Ishikawa (cell line): ENCODE data around the gene KRT80.

Experiments used
- CEBPB ChIP-seq: IDR thresholded peaks from 2 replicates; pipeline ENCODE4 v1.6.1; 2012
- CREB1 ChIP-seq: IDR thresholded peaks from 2 replicates; pipeline ENCODE4 v1.6.1; 2012; ENCODE audit warnings: low read depth
- EGR1 ChIP-seq: IDR thresholded peaks from 2 replicates; pipeline ENCODE4 v1.6.1; 2012
- EP300 ChIP-seq: IDR thresholded peaks from 2 replicates; pipeline ENCODE4 v1.6.1; 2012; ENCODE audit warnings: borderline replicate concordance
- FOXM1 ChIP-seq: IDR thresholded peaks from 2 replicates; pipeline ENCODE4 v1.6.1; 2012; ENCODE audit warnings: low read depth, borderline replicate concordance
- MAX ChIP-seq: IDR thresholded peaks from 2 replicates; pipeline ENCODE4 v1.6.1; 2012
- NFIC ChIP-seq: IDR thresholded peaks from 2 replicates; pipeline ENCODE4 v1.6.1; 2012
- RAD21 ChIP-seq: IDR thresholded peaks from 2 replicates; pipeline ENCODE4 v1.6.1; 2012; ENCODE audit warnings: low read depth
- REST ChIP-seq: IDR thresholded peaks from 2 replicates; pipeline ENCODE4 v1.6.1; 2012; ENCODE audit warnings: low read depth, mild to moderate bottlenecking
- TAF1 ChIP-seq: IDR thresholded peaks from 2 replicates; pipeline ENCODE4 v1.6.1; 2012; ENCODE audit warnings: low read depth, mild to moderate bottlenecking
- TCF12 ChIP-seq: IDR thresholded peaks from 2 replicates; pipeline ENCODE4 v1.6.1; 2012; ENCODE audit warnings: low read depth
- TEAD4 ChIP-seq: IDR thresholded peaks from 2 replicates; pipeline ENCODE4 v1.6.1; 2012
- USF1 ChIP-seq: IDR thresholded peaks from 2 replicates; pipeline ENCODE4 v1.6.1; 2012
- YY1 ChIP-seq: IDR thresholded peaks from 2 replicates; pipeline ENCODE4 v1.6.1; 2012; ENCODE audit warnings: low read depth
- ZBTB7A ChIP-seq: IDR thresholded peaks from 2 replicates; pipeline ENCODE4 v1.6.1; 2012; ENCODE audit warnings: low read depth

The KRT80 gene

GRCh38 chr12:52230364-52231281 lies 38.8 kb upstream of the KRT80 start:
- 0 out of 2 replicates have a peak, but pooled peaks have one; percentile 17 for TF ChIP-seq CREB1
- no peak for TF ChIP-seq REST
- TF ChIP-seq FOXM1: peak; percentile 88; the same call in 1 of the 2 replicates
- TF ChIP-seq YY1: no peak
- no peak for TF ChIP-seq EGR1
- TF ChIP-seq EP300: peak; percentile 92
- peak; percentile 57; the same call in 1 of the 2 replicates for TF ChIP-seq ZBTB7A
- no peak for TF ChIP-seq TAF1
- TF ChIP-seq RAD21: no peak
- TF ChIP-seq CEBPB: no peak
- no peak for TF ChIP-seq USF1
- TF ChIP-seq MAX: no peak; the same call in 1 of the 2 replicates
- TF ChIP-seq TCF12: peak; percentile 76
- TF ChIP-seq NFIC: peak; percentile 84
- peak; percentile 92 for TF ChIP-seq TEAD4

- TF ChIP-seq EGR1 (no peak), TAF1 (no peak), MAX (no peak), EP300 (no peak), REST (no peak), TCF12 (no peak), NFIC (no peak), TEAD4 (no peak), FOXM1 (no peak), RAD21 (no peak), YY1 (no peak), ZBTB7A (no peak)
Measured at GRCh38 chr12:52229836-52230343, 38.1 kb upstream of the KRT80 start.

GRCh38 chr12:52228931-52229330 lies 37.1 kb upstream of the KRT80 start:
- TF ChIP-seq EP300 (no peak), RAD21 (no peak), FOXM1 (no peak), EGR1 (no peak), NFIC (no peak)

GRCh38 chr12:52228366-52228765 lies 36.6 kb upstream of the KRT80 start:
- TF ChIP-seq MAX (no peak), RAD21 (no peak), USF1 (no peak), YY1 (no peak), TCF12 (no peak), NFIC (no peak)

- TF ChIP-seq REST (no peak), CREB1 (no peak), TEAD4 (no peak), MAX (no peak), TAF1 (no peak), ZBTB7A (no peak), NFIC (no peak), EGR1 (no peak), TCF12 (no peak), CEBPB (no peak), FOXM1 (no peak), YY1 (no peak), RAD21 (no peak), USF1 (no peak), EP300 (no peak)
Measured at GRCh38 chr12:52227606-52228166, 35.9 kb upstream of the KRT80 start.
